Esophagus (tissue), 2 donors: ENCODE data around the gene CNTNAP5. TPM values are rescaled to one million over a fixed set of nuclear protein-coding genes. Genes with fewer than 3 reads are reported as not detected.

Experiments
- H3K27ac ChIP-seq, 2 donors: one replicate each; pipeline ENCODE4 v1.5.1; 2013; ENCODE audit warnings: low read depth in 2 of 2, mild to moderate bottlenecking in 2 of 2, inconsistent platforms in 1 of 2, low read length in 1 of 2, moderate library complexity in 1 of 2
- H3K27me3 ChIP-seq, 2 donors: one replicate each; pipeline ENCODE4 v1.6.1; 2013; ENCODE audit warnings: low read length in 2 of 2, control low read depth in 1 of 2, mild to moderate bottlenecking in 1 of 2; ENCODE audit not compliant: insufficient read depth in 2 of 2, control insufficient read depth in 1 of 2
- H3K36me3 ChIP-seq, 2 donors: one replicate each; pipeline ENCODE4 v1.6.1; 2013; ENCODE audit warnings: low read length in 1 of 2; ENCODE audit not compliant: control insufficient read depth in 2 of 2, insufficient read depth in 2 of 2
- H3K4me1 ChIP-seq, 2 donors: one replicate each; pipeline ENCODE4 v1.6.1; 2013; ENCODE audit warnings: low read length in 1 of 2; ENCODE audit not compliant: control insufficient read depth in 2 of 2, insufficient read depth in 2 of 2
- H3K4me3 ChIP-seq, 2 donors: one replicate each; pipeline ENCODE4 v1.5.1; 2013; ENCODE audit warnings: low read length in 2 of 2, mild to moderate bottlenecking in 2 of 2, low read depth in 1 of 2, moderate library complexity in 1 of 2
- H3K9me3 ChIP-seq, 2 donors: one replicate each; pipeline ENCODE4 v1.6.1; 2013; ENCODE audit warnings: mild to moderate bottlenecking in 2 of 2, low read depth in 1 of 2, low read length in 1 of 2, moderate library complexity in 1 of 2; ENCODE audit not compliant: control insufficient read depth in 2 of 2, insufficient read depth in 1 of 2
- WGBS, 2 donors: extraction: QIAGEN DNeasy Blood & Tissue Kit; methylation state at CpG; one replicate each; pipeline ENCODE4 v1.1.7; 2013; 5-methylcytosine and 5-hydroxymethylcytosine counted together
- polyA plus RNA-seq, 2 donors: library from polyadenylated mRNA; stranded (reverse); fragments of 200-250 nt; gene quantifications; one replicate each; pipeline ENCODE4 v1.2.3, GENCODE V29; 2013
- donor health status: healthy with polysubstance abuse.
- donor health status: Bipolar disorder and iron deficiency.

CNTNAP5 gene
- polyA plus RNA-seq, 2 donors, result not detected

DNA sequence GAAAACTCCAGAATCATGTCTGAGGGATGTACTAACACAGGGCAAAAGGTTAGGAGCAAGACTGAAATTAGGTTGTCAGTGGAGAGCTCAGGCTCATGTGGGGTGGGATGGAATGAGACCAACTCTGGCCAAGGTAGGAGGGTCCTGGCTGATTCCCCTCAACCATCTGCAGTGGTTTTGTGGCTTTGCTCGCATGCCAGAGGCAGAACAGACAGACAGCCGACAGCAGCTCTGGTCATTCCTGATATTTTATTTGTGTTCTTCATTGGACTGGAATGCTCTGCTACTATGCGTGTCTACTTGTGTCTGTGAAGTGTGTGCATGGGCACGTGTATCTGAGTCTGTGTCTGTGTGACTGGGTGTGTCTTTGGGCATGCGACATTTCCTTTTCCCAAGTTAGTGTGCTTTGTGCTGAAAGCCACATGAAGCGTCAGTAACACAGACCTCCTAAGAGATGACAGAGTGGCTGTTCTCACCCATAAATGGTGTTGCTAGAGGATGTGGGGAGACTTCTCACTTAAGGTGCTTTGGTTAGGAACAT is 239.5 kb downstream of the CNTNAP5 start:
- WGBS, 2 donors, result 80 to 82% methylated on average over 6 of the region's 6 CpGs
- Histone ChIP-seq H3K27ac (no peak overlapping the region), H3K4me1 (no peaks in the 10 kb centered on the region), H3K9me3 (peaks cover 3 to 7% of the 10 kb centered on the region in 2 donors), H3K27me3 (no peaks in the 10 kb centered on the region), H3K4me3 (no peak overlapping the region), H3K36me3 (no peaks in the 10 kb centered on the region)

DNA sequence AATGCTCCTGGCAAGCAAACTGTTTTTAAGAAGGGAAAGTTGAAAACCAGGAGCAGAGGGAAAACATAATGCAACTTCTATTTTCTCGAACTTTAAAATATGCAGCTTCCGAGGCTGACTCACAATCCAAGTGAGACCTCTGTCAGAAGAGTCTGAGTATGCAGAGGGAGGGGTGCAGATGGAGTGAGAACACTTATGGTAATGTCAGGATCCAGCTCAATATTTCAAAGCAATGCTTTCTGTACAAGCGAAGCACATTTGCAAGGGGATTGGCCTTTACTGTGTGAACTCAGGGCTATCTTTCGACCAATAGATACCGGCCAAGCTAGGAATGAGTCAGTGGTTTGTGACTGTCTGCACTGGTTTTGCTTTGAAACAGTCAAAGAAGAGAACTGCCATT is 242.7 kb downstream of the CNTNAP5 start:
- no peak overlapping the region for H3K4me3 ChIP-seq
- no peak overlapping the region for H3K27ac ChIP-seq
- H3K27me3 ChIP-seq, result no peaks in the 10 kb centered on the region
- WGBS, 2 donors, result 65 to 78% methylated on average over 5 of the region's 5 CpGs
- H3K36me3 ChIP-seq, result no peaks in the 10 kb centered on the region
- H3K4me1 ChIP-seq, result no peaks in the 10 kb centered on the region
- H3K9me3 ChIP-seq, result peaks cover 3 to 7% of the 10 kb centered on the region in 2 donors

GRCh38 chr2:124269348-124269747 is 244.3 kb downstream of the CNTNAP5 start:
- 60 to 78% methylated on average over 7 of the region's 7 CpGs for WGBS, 2 donors
- Histone ChIP-seq H3K27ac (no peak overlapping the region), H3K4me3 (no peak overlapping the region), H3K4me1 (no peaks in the 10 kb centered on the region), H3K36me3 (no peaks in the 10 kb centered on the region), H3K9me3 (peaks cover 3 to 7% of the 10 kb centered on the region in 2 donors), H3K27me3 (no peaks in the 10 kb centered on the region)

GRCh38 chr2:124272261-124272841 is 247.3 kb downstream of the CNTNAP5 start:
- Histone ChIP-seq H3K27me3 (no peaks in the 10 kb centered on the region), H3K4me1 (no peaks in the 10 kb centered on the region), H3K4me3 (no peak overlapping the region), H3K36me3 (no peaks in the 10 kb centered on the region), H3K27ac (no peak overlapping the region), H3K9me3 (peaks cover 0 to 3% of the 10 kb centered on the region in 2 donors)
- 70 to 79% methylated on average over 1 of the region's 1 CpG for WGBS, 2 donors

DNA sequence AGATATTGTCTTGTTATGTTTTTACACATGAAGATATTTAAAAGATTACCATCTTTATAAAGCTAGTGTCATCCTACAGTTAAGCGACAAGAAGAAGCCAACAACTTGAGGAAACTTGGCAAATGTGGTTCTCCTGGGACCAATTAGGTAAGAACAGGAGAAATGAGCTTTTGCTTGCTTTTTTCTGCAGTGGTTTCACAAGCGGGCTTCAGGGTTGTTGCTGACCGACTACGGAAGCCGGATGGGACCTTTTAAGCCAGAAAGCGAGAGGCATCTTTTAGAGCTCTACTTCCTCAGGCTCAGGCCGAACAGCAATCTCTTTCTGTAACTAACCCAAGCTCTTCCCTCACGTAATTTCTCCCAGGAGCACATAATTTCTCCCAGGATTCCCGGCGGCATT is 256.5 kb downstream of the CNTNAP5 start:
- no peak overlapping the region for H3K4me3 ChIP-seq
- H3K4me1 ChIP-seq, result no peaks in the 10 kb centered on the region
- no peaks in the 10 kb centered on the region for H3K36me3 ChIP-seq
- no peaks in the 10 kb centered on the region for H3K27me3 ChIP-seq
- WGBS, 2 donors, result 69 to 76% methylated on average over 10 of the region's 10 CpGs
- peaks cover 0 to 6% of the 10 kb centered on the region in 2 donors for H3K9me3 ChIP-seq
- H3K27ac ChIP-seq, result no peak overlapping the region

- Histone ChIP-seq H3K27ac (no peak overlapping the region), H3K9me3 (peaks cover 0 to 6% of the 10 kb centered on the region in 2 donors), H3K4me1 (no peaks in the 10 kb centered on the region), H3K27me3 (no peaks in the 10 kb centered on the region), H3K36me3 (no peaks in the 10 kb centered on the region), H3K4me3 (no peak overlapping the region)
Observed at GRCh38 chr2:124283096-124283495, 258.0 kb downstream of the CNTNAP5 start.

DNA sequence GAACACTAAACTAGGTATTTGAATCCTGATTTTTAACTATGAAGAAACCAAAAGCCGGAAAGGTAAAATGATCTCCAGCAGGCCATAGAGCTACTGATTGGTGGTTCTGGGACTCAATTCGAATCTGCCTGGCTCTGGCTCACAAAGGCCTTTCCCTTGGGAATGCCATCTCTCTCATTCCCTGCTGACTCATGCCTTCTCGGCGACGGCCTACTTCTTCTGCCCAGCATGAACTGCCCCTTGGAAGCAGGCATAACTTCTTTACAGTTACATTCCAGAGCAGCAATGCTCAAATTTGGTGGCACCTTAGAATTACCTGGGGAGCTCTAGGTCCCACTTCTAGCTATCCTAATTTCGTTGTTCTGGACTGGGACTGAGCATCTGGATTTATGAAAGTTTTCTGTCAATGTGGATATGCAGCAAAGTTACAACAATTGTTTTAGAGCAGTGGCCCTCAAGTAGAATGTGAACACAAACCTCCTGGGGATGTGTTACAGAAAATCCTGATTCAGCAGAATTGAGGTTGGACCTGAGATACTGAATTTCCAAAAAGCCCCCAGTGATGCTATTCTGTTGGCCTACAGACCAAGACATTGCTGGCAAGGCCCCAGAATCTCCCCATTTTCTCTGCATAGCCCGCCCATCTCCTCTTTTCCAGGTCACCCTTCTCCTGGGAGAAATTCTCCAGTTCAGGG is 261.1 kb downstream of the CNTNAP5 start:
- no peaks in the 10 kb centered on the region for H3K36me3 ChIP-seq
- H3K9me3 ChIP-seq, result peaks cover 0 to 6% of the 10 kb centered on the region in 2 donors
- no peaks in the 10 kb centered on the region for H3K27me3 ChIP-seq
- H3K4me3 ChIP-seq, result no peak overlapping the region
- no peaks in the 10 kb centered on the region for H3K4me1 ChIP-seq
- no peak overlapping the region for H3K27ac ChIP-seq
- 77% methylated on average over 7 of the region's 7 CpGs for WGBS, 2 donors

DNA sequence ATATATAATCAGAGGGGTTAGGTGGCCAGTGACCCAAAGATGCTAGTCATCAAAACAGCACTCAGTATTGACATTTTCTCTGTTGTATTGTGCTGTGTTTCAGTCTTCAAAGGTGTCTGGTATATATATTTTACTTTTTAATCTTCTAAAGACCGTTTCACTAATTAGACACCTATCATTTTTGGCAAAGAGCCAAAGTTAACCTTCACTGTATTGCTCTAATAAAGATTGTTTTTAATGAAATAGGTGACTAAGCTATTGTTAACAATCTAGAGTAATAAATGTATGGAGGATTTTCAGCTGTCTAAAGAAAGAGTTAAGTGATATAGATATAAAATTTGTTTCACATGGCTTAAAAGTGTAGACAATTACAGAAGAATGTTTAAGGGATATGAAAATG is 264.0 kb downstream of the CNTNAP5 start:
- H3K27ac ChIP-seq, result no peak overlapping the region
- H3K4me1 ChIP-seq, result no peaks in the 10 kb centered on the region
- 37 to 41% methylated on average over 1 of the region's 1 CpG for WGBS, 2 donors
- H3K4me3 ChIP-seq, result no peak overlapping the region
- no peaks in the 10 kb centered on the region for H3K36me3 ChIP-seq
- peaks cover 0 to 2% of the 10 kb centered on the region in 2 donors for H3K9me3 ChIP-seq
- no peaks in the 10 kb centered on the region for H3K27me3 ChIP-seq

GRCh38 chr2:124289615-124290014 is 264.5 kb downstream of the CNTNAP5 start:
- WGBS, 2 donors, result 49 to 65% methylated on average over 1 of the region's 1 CpG

GRCh38 chr2:124296470-124296869 is 271.4 kb downstream of the CNTNAP5 start:
- peaks cover 2 to 4% of the 10 kb centered on the region in 2 donors for H3K9me3 ChIP-seq
- no peak overlapping the region for H3K27ac ChIP-seq
- H3K27me3 ChIP-seq, result no peaks in the 10 kb centered on the region
- no peaks in the 10 kb centered on the region for H3K4me1 ChIP-seq
- 59 to 83% methylated on average over 2 of the region's 2 CpGs for WGBS, 2 donors
- H3K4me3 ChIP-seq, result no peak overlapping the region
- no peaks in the 10 kb centered on the region for H3K36me3 ChIP-seq

More at GRCh38 chr2:124289615-124290014, 264.5 kb downstream of the CNTNAP5 start:
- H3K36me3 ChIP-seq, result no peaks in the 10 kb centered on the region
- H3K27ac ChIP-seq, result no peak overlapping the region
- H3K4me3 ChIP-seq, result no peak overlapping the region
- no peaks in the 10 kb centered on the region for H3K9me3 ChIP-seq
- H3K4me1 ChIP-seq, result no peaks in the 10 kb centered on the region
- H3K27me3 ChIP-seq, result no peaks in the 10 kb centered on the region
